GM06990 (cell line): ENCODE results near the gene CDK5RAP1.

ENCODE experiments used
- DNase-seq: peaks from one replicate; pipeline ENCODE4 v3.0.0-alpha.2; 2011; ENCODE audit not compliant: insufficient read length; ENCODE audit errors: extremely low read depth
- H3K27me3 ChIP-seq: replicated peaks from 2 replicates; pipeline ENCODE4 v1.6.0; 2011; ENCODE audit warnings: low read length; ENCODE audit not compliant: control insufficient read depth, insufficient read depth
- H3K36me3 ChIP-seq: 2 replicates; pipeline ENCODE4 v1.5.1; 2011; ENCODE audit warnings: low read length; ENCODE audit not compliant: control insufficient read depth, insufficient read depth
- H3K4me3 ChIP-seq: replicated peaks from 2 replicates; pipeline ENCODE4 v1.5.1; 2011; ENCODE audit warnings: low read depth, mild to moderate bottlenecking, control low read depth, low read length
- CTCF ChIP-seq: IDR thresholded peaks from 2 replicates; pipeline ENCODE4 v1.5.1; 2011; ENCODE audit warnings: low read length, control low read depth, mild to moderate bottlenecking, inconsistent platforms; ENCODE audit not compliant: insufficient read depth, poor library complexity, severe bottlenecking

CDK5RAP1 gene

GRCh38 chr20:33423141-33423834 lies 22.0 kb upstream of the CDK5RAP1 start:
- DNase-seq = no peak
- Histone ChIP-seq H3K36me3 (no peaks in the 10 kb centered on the region), H3K27me3 (no peaks in the 10 kb centered on the region), H3K4me3 (no peak overlapping the region)
- TF ChIP-seq CTCF = no peak

- no peak for TF ChIP-seq CTCF
- Histone ChIP-seq H3K27me3 (no peaks in the 10 kb centered on the region), H3K36me3 (no peaks in the 10 kb centered on the region), H3K4me3 (no peak overlapping the region)
- no peak for DNase-seq
Measured at GRCh38 chr20:33419140-33419974, 18.0 kb upstream of the CDK5RAP1 start.

- Histone ChIP-seq H3K27me3 (no peaks in the 10 kb centered on the region), H3K36me3 (no peaks in the 10 kb centered on the region), H3K4me3 (no peak overlapping the region)
- no peak for DNase-seq
- no peak for TF ChIP-seq CTCF
Measured at GRCh38 chr20:33418033-33418432, 16.7 kb upstream of the CDK5RAP1 start.

- H3K36me3 ChIP-seq = peaks cover 3% of the 10 kb centered on the region
- H3K27me3 ChIP-seq = no peaks in the 10 kb centered on the region
- H3K4me3 ChIP-seq = no peak overlapping the region
- DNase-seq = no peak
- peak; percentile 40 for TF ChIP-seq CTCF
Measured at GRCh38 chr20:33415948-33416347, 14.6 kb upstream of the CDK5RAP1 start.

- no peaks in the 10 kb centered on the region for H3K27me3 ChIP-seq
- no peak for DNase-seq
- TF ChIP-seq CTCF = no peak
- no peak overlapping the region for H3K4me3 ChIP-seq
- peaks cover 6% of the 10 kb centered on the region for H3K36me3 ChIP-seq
Measured at GRCh38 chr20:33412484-33412838, 11.1 kb upstream of the CDK5RAP1 start.
